Stomach (tissue), 4 donors: Measurements from ENCODE around the gene LCE6A.

Source experiments
- CTCF ChIP-seq, 7 experiments: fragments of 450-650 bp in 4 of 7; fragments of 200-600 bp in 3 of 7; sonication (generic) in 3 of 7; IDR thresholded peaks; one replicate each; pipeline ENCODE4 v1.5.1; 2016 to 2019; ENCODE audit warnings: antibody characterized with exemption in 7 of 7, control low read depth in 2 of 7, mild to moderate bottlenecking in 1 of 7
- EP300 ChIP-seq: sonication (generic); formaldehyde crosslinking; IDR thresholded peaks from one replicate; pipeline ENCODE4 v1.6.1; 2017; ENCODE audit warnings: antibody characterized with exemption
- POLR2A ChIP-seq, 4 donors: fragments of 450-650 bp; IDR thresholded peaks; one replicate each; pipeline ENCODE4 v1.6.1; 2016; ENCODE audit warnings: antibody characterized with exemption in 4 of 4, control low read depth in 2 of 4, mild to moderate bottlenecking in 1 of 4, moderate library complexity in 1 of 4
- POLR2AphosphoS5 ChIP-seq, 3 donors: sonication (generic); formaldehyde crosslinking; IDR thresholded peaks; one replicate each; pipeline ENCODE4 v1.6.1; 2016; ENCODE audit warnings: antibody characterized with exemption in 3 of 3

- TF ChIP-seq POLR2AphosphoS5 (IDR thresholded peaks at IDR 0.05) (no peak), POLR2A (IDR thresholded peaks at IDR 0.05) (no peak), CTCF (IDR thresholded peaks at IDR 0.05) (no peak), EP300 (no peak)
These were observed 25.3 kb upstream of the LCE6A start for GRCh38 chr1:152817309-152817708.
